K562 (cell line): Measurements from ENCODE around the gene SPIB. TPM values are rescaled to one million over a fixed set of nuclear protein-coding genes. Genes with fewer than 3 reads are reported as not detected.

ENCODE experiments used
- BHLHE40 ChIP-seq: IDR thresholded peaks from 2 replicates; pipeline ENCODE4 v1.6.1; 2011; ENCODE audit warnings: low read length, improper control_type of control experiment
- MGA ChIP-seq: fragments of 450-650 bp; IDR thresholded peaks from 2 replicates; pipeline ENCODE4 v1.6.1; 2016; ENCODE audit warnings: mild to moderate bottlenecking, moderate library complexity
- PURB ChIP-seq: sonication (generic); formaldehyde crosslinking; IDR thresholded peaks from 2 replicates; pipeline ENCODE4 v1.9.0; 2021; ENCODE audit warnings: low read depth, mild to moderate bottlenecking, missing genetic modification reagents
- TAF9B ChIP-seq: fragments of 450-650 bp; IDR thresholded peaks from 2 replicates; pipeline ENCODE4 v1.6.1; 2018; ENCODE audit warnings: mild to moderate bottlenecking; ENCODE audit not compliant: partially characterized antibody
- ZBTB7A ChIP-seq: IDR thresholded peaks from 2 replicates; pipeline ENCODE4 v1.6.1; 2011; ENCODE audit warnings: low read depth, mild to moderate bottlenecking, low read length, moderate library complexity, borderline replicate concordance; ENCODE audit not compliant: control insufficient read depth
- ZZZ3 ChIP-seq: fragments of 450-650 bp; IDR thresholded peaks from 2 replicates; pipeline ENCODE4 v1.6.1; 2016; ENCODE audit warnings: antibody characterized with exemption, mild to moderate bottlenecking, moderate library complexity
- polyA plus RNA-seq, 8 experiments: library from polyadenylated mRNA; depleted of rRNA in 4 of 8; stranded (reverse) in 5 of 8; unstranded in 3 of 8; fragments of >200 nt; fragmentation: Nextera tagmentation in 2 of 8; fragmentation: Illumina TruSeq in 1 of 8; extraction: Ambion mirVana in 2 of 8; extraction: Trizol in 1 of 8; gene quantifications; 2 replicates each; pipeline versions ENCODE4 v1.2.1 to v1.2.3, GENCODE V29; 2011 to 2014; ENCODE audit warnings: inconsistent platforms in 1 of 8, missing spikeins in 1 of 8
- total RNA-seq, 7 experiments: library from RNA; depleted of rRNA in 6 of 7; stranded (reverse); fragments of >200 nt in 6 of 7; fragmentation: Illumina TruSeq in 2 of 7; extraction: Trizol in 2 of 7; gene quantifications; 2 replicates each; pipeline versions ENCODE4 v1.2.1 to v1.2.3, GENCODE V29; 2011 to 2021; ENCODE audit warnings: low replicate concordance in 1 of 7
- TF ChIP-seq, protein P1 (sequence below): fragments of 450-650 bp; IDR thresholded peaks from 2 replicates; pipeline ENCODE4 v1.6.1; 2016; ENCODE audit warnings: low read depth

SPIB gene
- total and polyA plus RNA-seq, 9 of the 15 experiments (the other 6 are each of a cell fraction or from before 2014, with no cell fraction given) = 0.06 to 1.0 (median 0.43) TPM; not detected in 1

GRCh38 chr19:50414864-50415660 is 3.7 kb upstream of the SPIB start (continued):
- peak; percentile 92 for TF ChIP-seq ZBTB7A
- TF ChIP-seq ZZZ3 = no peak
- TF ChIP-seq MGA = peak; percentile 87
- TF ChIP-seq, protein P1, sequence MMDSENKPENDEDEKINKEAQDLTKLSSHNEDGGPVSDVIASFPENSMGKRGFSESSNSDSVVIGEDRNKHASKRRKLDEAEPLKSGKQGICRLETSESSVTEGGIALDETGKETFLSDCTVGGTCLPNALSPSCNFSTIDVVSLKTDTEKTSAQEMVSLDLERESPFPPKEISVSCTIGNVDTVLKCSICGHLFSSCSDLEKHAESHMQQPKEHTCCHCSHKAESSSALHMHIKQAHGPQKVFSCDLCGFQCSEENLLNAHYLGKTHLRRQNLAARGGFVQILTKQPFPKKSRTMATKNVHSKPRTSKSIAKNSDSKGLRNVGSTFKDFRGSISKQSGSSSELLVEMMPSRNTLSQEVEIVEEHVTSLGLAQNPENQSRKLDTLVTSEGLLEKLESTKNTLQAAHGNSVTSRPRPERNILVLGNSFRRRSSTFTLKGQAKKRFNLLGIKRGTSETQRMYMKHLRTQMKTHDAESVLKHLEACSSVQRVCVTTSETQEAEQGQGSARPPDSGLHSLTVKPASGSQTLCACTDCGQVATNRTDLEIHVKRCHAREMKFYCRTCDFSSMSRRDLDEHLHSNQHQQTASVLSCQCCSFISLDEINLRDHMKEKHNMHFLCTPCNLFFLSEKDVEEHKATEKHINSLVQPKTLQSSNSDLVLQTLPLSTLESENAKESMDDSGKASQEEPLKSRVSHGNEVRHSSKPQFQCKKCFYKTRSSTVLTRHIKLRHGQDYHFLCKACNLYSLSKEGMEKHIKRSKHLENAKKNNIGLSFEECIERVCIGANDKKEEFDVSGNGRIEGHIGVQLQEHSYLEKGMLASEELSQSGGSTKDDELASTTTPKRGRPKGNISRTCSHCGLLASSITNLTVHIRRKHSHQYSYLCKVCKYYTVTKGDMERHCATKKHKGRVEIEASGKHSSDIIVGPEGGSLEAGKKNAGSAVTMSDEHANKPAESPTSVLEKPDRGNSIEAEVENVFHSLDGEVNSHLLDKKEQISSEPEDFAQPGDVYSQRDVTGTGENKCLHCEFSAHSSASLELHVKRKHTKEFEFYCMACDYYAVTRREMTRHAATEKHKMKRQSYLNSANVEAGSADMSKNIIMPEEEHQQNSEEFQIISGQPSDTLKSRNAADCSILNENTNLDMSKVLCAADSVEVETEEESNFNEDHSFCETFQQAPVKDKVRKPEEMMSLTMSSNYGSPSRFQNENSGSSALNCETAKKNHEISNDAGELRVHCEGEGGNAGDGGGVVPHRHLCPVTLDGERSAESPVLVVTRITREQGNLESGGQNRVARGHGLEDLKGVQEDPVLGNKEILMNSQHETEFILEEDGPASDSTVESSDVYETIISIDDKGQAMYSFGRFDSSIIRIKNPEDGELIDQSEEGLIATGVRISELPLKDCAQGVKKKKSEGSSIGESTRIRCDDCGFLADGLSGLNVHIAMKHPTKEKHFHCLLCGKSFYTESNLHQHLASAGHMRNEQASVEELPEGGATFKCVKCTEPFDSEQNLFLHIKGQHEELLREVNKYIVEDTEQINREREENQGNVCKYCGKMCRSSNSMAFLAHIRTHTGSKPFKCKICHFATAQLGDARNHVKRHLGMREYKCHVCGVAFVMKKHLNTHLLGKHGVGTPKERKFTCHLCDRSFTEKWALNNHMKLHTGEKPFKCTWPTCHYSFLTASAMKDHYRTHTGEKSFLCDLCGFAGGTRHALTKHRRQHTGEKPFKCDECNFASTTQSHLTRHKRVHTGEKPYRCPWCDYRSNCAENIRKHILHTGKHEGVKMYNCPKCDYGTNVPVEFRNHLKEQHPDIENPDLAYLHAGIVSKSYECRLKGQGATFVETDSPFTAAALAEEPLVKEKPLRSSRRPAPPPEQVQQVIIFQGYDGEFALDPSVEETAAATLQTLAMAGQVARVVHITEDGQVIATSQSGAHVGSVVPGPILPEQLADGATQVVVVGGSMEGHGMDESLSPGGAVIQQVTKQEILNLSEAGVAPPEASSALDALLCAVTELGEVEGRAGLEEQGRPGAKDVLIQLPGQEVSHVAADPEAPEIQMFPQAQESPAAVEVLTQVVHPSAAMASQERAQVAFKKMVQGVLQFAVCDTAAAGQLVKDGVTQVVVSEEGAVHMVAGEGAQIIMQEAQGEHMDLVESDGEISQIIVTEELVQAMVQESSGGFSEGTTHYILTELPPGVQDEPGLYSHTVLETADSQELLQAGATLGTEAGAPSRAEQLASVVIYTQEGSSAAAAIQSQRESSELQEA = no peak
- TF ChIP-seq TAF9B = no peak
- peak; percentile 39; the same call in 1 of the 2 replicates for TF ChIP-seq BHLHE40
- no peak for TF ChIP-seq PURB (CRISPR knock-in tag)
